Cardiac muscle cell (in vitro differentiated cells and primary cell): ENCODE measurements around the gene ITGB3BP. TPM values are rescaled to one million over a fixed set of nuclear protein-coding genes. Genes with fewer than 3 reads are reported as not detected.
"Not testable (repeated sequence)": the region's sequence is repeated elsewhere in the genome, so short reads cannot be mapped to it uniquely, and the experiment has no call there.

Source experiments
- DNase-seq, 2 donors: peaks; one replicate each; pipeline versions ENCODE4 v3.0.0 to v3.0.0-alpha.2; 2010 to 2017; ENCODE audit warnings: low read depth in 1 of 2, low spot score in 1 of 2
- H3K27ac ChIP-seq: fragments of 200-600 bp; sonication (generic); 2 replicates; pipeline ENCODE4 v1.5.1; 2016
- H3K27me3 ChIP-seq: fragments of 200-600 bp; sonication (generic); 2 replicates; pipeline ENCODE4 v1.6.0; 2016; ENCODE audit warnings: control low read depth
- H3K36me3 ChIP-seq: fragments of 200-600 bp; sonication (generic); 2 replicates; pipeline ENCODE4 v1.5.1; 2016; ENCODE audit warnings: control low read depth
- H3K4me1 ChIP-seq: fragments of 200-600 bp; sonication (generic); 2 replicates; pipeline ENCODE4 v1.8.1; 2017; ENCODE audit warnings: low read depth, mild to moderate bottlenecking, mixed run types
- H3K4me3 ChIP-seq: fragments of 200-600 bp; sonication (generic); 2 replicates; pipeline ENCODE4 v1.5.1; 2016; ENCODE audit warnings: mild to moderate bottlenecking
- H3K9me3 ChIP-seq: fragments of 200-600 bp; sonication (generic); 2 replicates; pipeline ENCODE4 v1.5.1; 2017; ENCODE audit warnings: low read depth, mild to moderate bottlenecking, control low read depth
- CTCF ChIP-seq: IDR thresholded peaks from 2 replicates; pipeline ENCODE4 v1.5.1; 2012; ENCODE audit warnings: low read depth, mild to moderate bottlenecking, low read length
- polyA plus RNA-seq: library from polyadenylated mRNA; unstranded; fragments of >200 nt; fragmentation: Nextera tagmentation; extraction: Ambion mirVana; gene quantifications from 2 replicates; pipeline ENCODE4 v1.2.1, GENCODE V29; 2016
- total RNA-seq: library from RNA; depleted of rRNA; stranded (reverse); fragments of >200 nt; gene quantifications from 2 replicates; pipeline ENCODE4 v1.2.3, GENCODE V29; 2016

The ITGB3BP gene
- total and polyA plus RNA-seq, 2 experiments from 2014 or later: 5.1 to 21.0 TPM

GRCh38 chr1:63480057-63480456 lies 43.0 kb downstream of the ITGB3BP start:
- TF ChIP-seq CTCF: no peak
- H3K36me3 ChIP-seq: no peaks in the 10 kb centered on the region
- no peaks in the 10 kb centered on the region for H3K27me3 ChIP-seq
- no peaks in the 10 kb centered on the region for H3K4me1 ChIP-seq
- DNase-seq: no peak
- H3K9me3 ChIP-seq: no peaks in the 10 kb centered on the region
- H3K4me3 ChIP-seq: no peak overlapping the region
- H3K27ac ChIP-seq: no peak overlapping the region

GRCh38 chr1:63475761-63476160 lies 47.3 kb downstream of the ITGB3BP start:
- DNase-seq: no peak
- Histone ChIP-seq H3K27me3 (no peaks in the 10 kb centered on the region), H3K4me3 (no peak overlapping the region), H3K4me1 (no peaks in the 10 kb centered on the region), H3K27ac (no peak overlapping the region), H3K9me3 (no peaks in the 10 kb centered on the region), H3K36me3 (no peaks in the 10 kb centered on the region)
- no peak for TF ChIP-seq CTCF

GRCh38 chr1:63468683-63469082 lies 54.3 kb downstream of the ITGB3BP start:
- not testable (repeated sequence) for DNase-seq, H3K4me1 ChIP-seq, H3K9me3 ChIP-seq, H3K27ac ChIP-seq, H3K27me3 ChIP-seq, H3K4me3 ChIP-seq, H3K36me3 ChIP-seq

GRCh38 chr1:63466759-63467158 lies 56.3 kb downstream of the ITGB3BP start:
- Histone ChIP-seq H3K27ac (no peak overlapping the region), H3K27me3 (no peaks in the 10 kb centered on the region), H3K4me3 (no peak overlapping the region), H3K4me1 (no peaks in the 10 kb centered on the region), H3K36me3 (no peaks in the 10 kb centered on the region), H3K9me3 (no peaks in the 10 kb centered on the region)
- no peak for DNase-seq
- TF ChIP-seq CTCF: no peak

- Histone ChIP-seq H3K27me3 (no peaks in the 10 kb centered on the region), H3K36me3 (no peaks in the 10 kb centered on the region), H3K4me1 (no peaks in the 10 kb centered on the region), H3K4me3 (no peak overlapping the region), H3K27ac (no peak overlapping the region), H3K9me3 (no peaks in the 10 kb centered on the region)
- DNase-seq: no peak
- no peak for TF ChIP-seq CTCF
These were observed 56.8 kb downstream of the ITGB3BP start for GRCh38 chr1:63466181-63466580.

- Histone ChIP-seq H3K27me3 (no peaks in the 10 kb centered on the region), H3K9me3 (no peaks in the 10 kb centered on the region), H3K36me3 (no peaks in the 10 kb centered on the region), H3K4me3 (no peak overlapping the region), H3K4me1 (no peaks in the 10 kb centered on the region), H3K27ac (no peak overlapping the region)
- DNase-seq: peak in 1 of 2 donors; percentile 85
- no peak for TF ChIP-seq CTCF
These were observed 59.8 kb downstream of the ITGB3BP start for GRCh38 chr1:63463248-63463647.
